Mesendoderm (in vitro differentiated cells): ENCODE data around the gene EMSY.

ENCODE experiments used
- DNase-seq: peaks from one replicate; pipeline ENCODE4 v3.0.0; 2013
- H2AK5ac ChIP-seq: 2 replicates; pipeline ENCODE4 v1.6.1; 2013; ENCODE audit warnings: low read length, inconsistent platforms
- H2BK120ac ChIP-seq: 2 replicates; pipeline ENCODE4 v1.6.1; 2013; ENCODE audit warnings: low read depth, mild to moderate bottlenecking, low read length, moderate library complexity, mixed read lengths
- H2BK15ac ChIP-seq: replicated peaks from 2 replicates; pipeline ENCODE4 v1.6.1; 2013; ENCODE audit warnings: low read depth, mild to moderate bottlenecking, moderate library complexity
- H2BK5ac ChIP-seq: 2 replicates; pipeline ENCODE4 v1.6.1; 2013; ENCODE audit warnings: low read length, inconsistent platforms
- H3K18ac ChIP-seq: 2 replicates; pipeline ENCODE4 v1.6.1; 2013; ENCODE audit warnings: mild to moderate bottlenecking, low read length, mixed read lengths
- H3K23ac ChIP-seq: one replicate; pipeline ENCODE4 v1.6.1; 2013; ENCODE audit warnings: low read length
- H3K27ac ChIP-seq: 2 replicates; pipeline ENCODE4 v1.5.1; 2013; ENCODE audit warnings: low read depth, mild to moderate bottlenecking, inconsistent platforms, low read length, moderate library complexity
- H3K27me3 ChIP-seq: 2 replicates; pipeline ENCODE4 v1.6.1; 2013; ENCODE audit warnings: low read length, control low read depth, mild to moderate bottlenecking, inconsistent platforms; ENCODE audit not compliant: insufficient read depth, poor library complexity
- H3K36me3 ChIP-seq: 2 replicates; pipeline ENCODE4 v1.6.1; 2013; ENCODE audit warnings: low read length, inconsistent platforms; ENCODE audit not compliant: control insufficient read depth, insufficient read depth
- H3K4ac ChIP-seq: one replicate; pipeline ENCODE4 v1.6.1; 2013; ENCODE audit warnings: low read depth, mild to moderate bottlenecking, low read length, moderate library complexity
- H3K4me1 ChIP-seq: 2 replicates; pipeline ENCODE4 v1.6.1; 2013; ENCODE audit warnings: low read depth, low read length, inconsistent platforms; ENCODE audit not compliant: control insufficient read depth
- H3K4me2 ChIP-seq: 2 replicates; pipeline ENCODE4 v1.6.1; 2013; ENCODE audit warnings: low read length
- H3K4me3 ChIP-seq: 2 replicates; pipeline ENCODE4 v1.5.1; 2013; ENCODE audit warnings: mild to moderate bottlenecking, low read length
- H3K56ac ChIP-seq: one replicate; pipeline ENCODE4 v1.6.1; 2013; ENCODE audit warnings: low read length
- H3K79me1 ChIP-seq: 2 replicates; pipeline ENCODE4 v1.6.1; 2013; ENCODE audit warnings: low read length, inconsistent platforms
- H3K79me2 ChIP-seq: 2 replicates; pipeline ENCODE4 v1.6.1; 2013; ENCODE audit warnings: mild to moderate bottlenecking, low read length; ENCODE audit not compliant: control insufficient read depth, insufficient read depth
- H3K9ac ChIP-seq: 2 replicates; pipeline ENCODE4 v1.6.1; 2013; ENCODE audit warnings: low read length, inconsistent platforms
- H4K5ac ChIP-seq: one replicate; pipeline ENCODE4 v1.6.1; 2013; ENCODE audit warnings: low read length
- H4K8ac ChIP-seq: one replicate; pipeline ENCODE4 v1.6.1; 2013; ENCODE audit warnings: low read depth, mild to moderate bottlenecking, control low read depth, low read length, moderate library complexity
- WGBS: extraction: QIAGEN DNeasy Blood & Tissue Kit; methylation state at CpG from one replicate; pipeline ENCODE4 v1.1.7; 2013; ENCODE audit warnings: low lambda C conversion rate, missing lambda C conversion rate; ENCODE audit not compliant: insufficient coverage; ENCODE audit errors: extremely low coverage; 5-methylcytosine and 5-hydroxymethylcytosine counted together

EMSY gene

DNA sequence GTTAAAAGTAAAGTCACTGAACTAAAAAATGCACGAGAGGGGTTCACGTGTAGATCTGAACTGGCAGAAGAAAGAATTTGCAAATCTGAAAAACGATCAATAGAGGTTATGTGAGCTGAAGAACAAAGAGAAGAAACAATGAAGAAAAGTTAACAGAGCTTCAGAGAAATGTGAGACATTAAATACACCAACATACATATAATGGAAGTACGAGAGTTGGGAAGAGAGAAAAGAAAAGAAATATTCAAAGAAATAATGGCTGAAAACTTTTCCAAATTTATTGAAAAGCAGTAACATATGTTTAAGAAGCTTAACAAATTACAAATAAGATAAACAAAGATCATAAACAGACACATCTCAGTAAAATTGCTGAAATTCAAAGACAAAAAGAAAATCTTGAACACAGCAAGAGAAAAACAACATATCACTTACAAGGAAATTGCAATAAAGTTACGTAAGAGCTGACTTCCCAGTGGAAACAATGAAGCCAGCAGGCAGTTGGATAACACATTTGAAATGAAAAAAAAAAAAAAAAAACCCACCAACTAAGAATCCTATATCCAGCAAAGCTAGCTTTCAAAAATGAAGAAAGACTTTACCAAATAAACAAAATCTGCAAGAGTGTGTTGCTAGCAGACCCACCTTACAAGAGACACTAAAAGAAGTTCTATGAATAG, 56.8 kb downstream of the EMSY start:
- no peak overlapping the region for H3K9ac ChIP-seq
- no peak overlapping the region for H3K18ac ChIP-seq
- H2AK5ac ChIP-seq = no peak overlapping the region
- WGBS = no CpG with 5 or more reads among the region's 5 CpGs
- no peak overlapping the region for H3K4ac ChIP-seq
- H2BK5ac ChIP-seq = no peak overlapping the region
- H3K4me3 ChIP-seq = no peak overlapping the region
- H3K23ac ChIP-seq = no peak overlapping the region
- H2BK15ac ChIP-seq = no peak overlapping the region
- H3K27me3 ChIP-seq = no peaks in the 10 kb centered on the region
- no peaks in the 10 kb centered on the region for H3K79me2 ChIP-seq
- no peak overlapping the region for H4K8ac ChIP-seq
- no peaks in the 10 kb centered on the region for H3K4me1 ChIP-seq
- no peaks in the 10 kb centered on the region for H3K79me1 ChIP-seq
- no peak overlapping the region for H3K27ac ChIP-seq
- no peak overlapping the region for H2BK120ac ChIP-seq
- no peak for DNase-seq
- H3K36me3 ChIP-seq = no peaks in the 10 kb centered on the region
- H3K56ac ChIP-seq = no peak overlapping the region
- H3K4me2 ChIP-seq = no peak overlapping the region
- no peak overlapping the region for H4K5ac ChIP-seq

DNA sequence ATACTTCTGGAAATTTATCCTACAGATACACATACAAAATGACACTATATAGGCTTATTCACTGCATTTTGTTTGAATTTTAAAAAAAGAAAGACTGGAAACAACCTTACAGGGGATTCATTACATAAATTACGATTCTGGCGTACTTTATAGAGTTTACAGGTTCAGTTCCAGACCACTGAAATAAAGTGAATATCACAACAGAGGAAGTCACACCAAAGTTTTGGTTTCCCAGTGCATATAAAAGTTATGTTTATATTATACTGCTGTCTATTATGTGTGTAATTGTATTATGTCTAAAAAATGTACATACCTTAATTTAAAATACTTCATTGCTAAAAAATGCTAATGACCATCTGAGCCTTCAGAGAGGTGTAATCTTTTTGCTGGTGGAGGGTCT, 62.0 kb downstream of the EMSY start:
- Histone ChIP-seq H2BK120ac (no peak overlapping the region), H3K56ac (no peak overlapping the region), H3K36me3 (no peaks in the 10 kb centered on the region), H3K4me1 (peaks cover 4% of the 10 kb centered on the region), H3K18ac (no peak overlapping the region), H3K27me3 (no peaks in the 10 kb centered on the region), H3K23ac (no peak overlapping the region), H2AK5ac (no peak overlapping the region), H3K27ac (no peak overlapping the region), H3K4me3 (no peak overlapping the region), H2BK5ac (no peak overlapping the region), H3K79me2 (no peaks in the 10 kb centered on the region), H3K9ac (no peak overlapping the region), H3K4ac (no peak overlapping the region), H3K4me2 (no peak overlapping the region), H2BK15ac (no peak overlapping the region), H3K79me1 (no peaks in the 10 kb centered on the region), H4K8ac (no peak overlapping the region), H4K5ac (no peak overlapping the region)
- DNase-seq = no peak
- no CpG with 5 or more reads among the region's 2 CpGs for WGBS

DNA sequence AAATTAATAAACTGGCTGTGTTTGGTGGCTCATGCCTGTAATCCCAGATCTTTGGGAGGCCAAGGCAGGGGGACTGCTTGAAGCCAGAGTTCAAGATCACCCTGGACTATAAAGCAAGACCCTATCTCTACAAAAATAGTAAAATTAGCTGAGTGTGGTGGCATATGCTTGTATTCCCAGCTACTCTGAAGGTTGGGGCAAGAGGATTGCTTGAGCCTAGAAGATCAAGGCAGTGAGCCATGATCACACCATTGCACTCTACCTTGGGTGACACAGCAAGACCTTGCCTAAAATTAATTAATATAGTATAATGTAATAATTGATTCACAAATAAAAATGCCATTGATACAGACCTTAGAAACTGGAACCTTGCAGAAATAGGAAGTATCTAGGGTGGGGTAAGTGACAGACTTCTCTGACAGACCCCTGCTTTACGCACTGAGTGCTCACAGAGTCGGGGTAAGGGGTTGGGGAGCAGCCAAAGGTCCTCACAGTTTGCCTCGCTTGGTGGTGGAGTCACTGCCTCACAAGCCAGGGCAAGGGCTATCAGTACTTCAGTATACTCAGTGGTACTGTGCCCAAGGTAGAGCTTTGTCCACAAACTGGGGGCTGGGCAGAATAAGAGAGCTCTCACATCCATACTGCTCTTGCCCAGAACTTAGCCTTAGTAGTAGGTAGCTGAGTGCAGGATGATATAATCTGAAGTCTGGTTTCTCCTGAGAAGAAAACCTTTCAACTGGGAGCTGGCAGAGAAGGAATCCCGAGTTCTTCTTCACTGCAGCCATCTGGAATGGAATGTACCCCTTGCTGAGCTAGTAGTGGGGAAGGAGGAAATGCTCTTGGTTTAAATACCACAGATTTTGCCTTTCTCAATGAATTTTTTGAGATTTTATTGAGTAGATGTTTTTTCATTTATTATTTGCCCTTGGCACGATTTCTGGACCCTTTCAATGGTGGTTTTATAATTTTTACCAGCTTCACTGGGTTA, 65.5 kb downstream of the EMSY start:
- H3K4ac ChIP-seq = no peak overlapping the region
- H3K36me3 ChIP-seq = no peaks in the 10 kb centered on the region
- H2BK5ac ChIP-seq = no peak overlapping the region
- peak overlapping the region; percentile 45 for H2BK120ac ChIP-seq
- H3K4me3 ChIP-seq = no peak overlapping the region
- H4K5ac ChIP-seq = no peak overlapping the region
- H3K18ac ChIP-seq = peak overlapping the region; percentile 21
- no peak overlapping the region for H3K4me2 ChIP-seq
- WGBS = no CpG with 5 or more reads among the region's 5 CpGs
- no peak overlapping the region for H2AK5ac ChIP-seq
- peaks cover 4% of the 10 kb centered on the region for H3K4me1 ChIP-seq
- H3K9ac ChIP-seq = peak overlapping the region; percentile 5
- no peaks in the 10 kb centered on the region for H3K79me1 ChIP-seq
- no peaks in the 10 kb centered on the region for H3K79me2 ChIP-seq
- H3K27ac ChIP-seq = peak overlapping the region; percentile 47
- peak; percentile 89 for DNase-seq
- peak overlapping the region; percentile 37 for H3K56ac ChIP-seq
- no peaks in the 10 kb centered on the region for H3K27me3 ChIP-seq
- H2BK15ac ChIP-seq = no peak overlapping the region
- H3K23ac ChIP-seq = no peak overlapping the region
- no peak overlapping the region for H4K8ac ChIP-seq

- H3K27me3 ChIP-seq = no peaks in the 10 kb centered on the region
- no peak overlapping the region for H4K5ac ChIP-seq
- H3K4me1 ChIP-seq = peaks cover 4% of the 10 kb centered on the region
- no peak overlapping the region for H3K56ac ChIP-seq
- H3K23ac ChIP-seq = no peak overlapping the region
- no peak overlapping the region for H3K9ac ChIP-seq
- H2BK120ac ChIP-seq = no peak overlapping the region
- no peak overlapping the region for H4K8ac ChIP-seq
- no peak overlapping the region for H2BK5ac ChIP-seq
- H3K79me1 ChIP-seq = no peaks in the 10 kb centered on the region
- no peaks in the 10 kb centered on the region for H3K79me2 ChIP-seq
- no peak overlapping the region for H3K4ac ChIP-seq
- no peak overlapping the region for H3K18ac ChIP-seq
- no peak overlapping the region for H3K27ac ChIP-seq
- DNase-seq = peak; percentile 49
- H3K4me2 ChIP-seq = no peak overlapping the region
- H3K36me3 ChIP-seq = no peaks in the 10 kb centered on the region
- H3K4me3 ChIP-seq = no peak overlapping the region
- no peak overlapping the region for H2AK5ac ChIP-seq
- WGBS = no CpG with 5 or more reads among the region's 1 CpG
- H2BK15ac ChIP-seq = no peak overlapping the region
Observed at GRCh38 chr11:76512851-76513653, 68.2 kb downstream of the EMSY start.

DNA sequence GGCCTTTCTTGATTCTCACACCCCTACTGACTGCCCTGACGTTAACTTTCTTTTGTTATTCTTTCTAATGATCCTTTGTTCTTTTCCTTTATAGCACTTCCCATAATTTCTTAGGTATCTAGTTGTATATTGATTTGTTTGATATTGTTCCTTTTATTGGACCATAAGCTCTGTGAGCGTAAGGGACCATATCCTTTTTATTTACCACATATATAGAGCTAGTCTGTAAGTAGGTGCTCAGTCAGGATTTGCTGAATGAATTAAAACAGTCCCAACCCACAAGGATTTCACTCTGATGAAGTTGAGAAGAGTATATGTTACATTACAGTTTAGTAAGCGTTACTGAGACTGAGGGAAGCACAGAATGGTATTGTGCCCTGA, 68.8 kb downstream of the EMSY start:
- Histone ChIP-seq H3K9ac (no peak overlapping the region), H3K4ac (no peak overlapping the region), H3K18ac (no peak overlapping the region)

More for the DNA sequence above, 68.8 kb downstream of the EMSY start:
- no peak for DNase-seq
- H2BK15ac ChIP-seq = no peak overlapping the region
- no peak overlapping the region for H3K27ac ChIP-seq
- WGBS = no CpG with 5 or more reads among the region's 3 CpGs
- H2BK120ac ChIP-seq = no peak overlapping the region
- H3K79me1 ChIP-seq = no peaks in the 10 kb centered on the region
- no peak overlapping the region for H3K4me3 ChIP-seq
- H3K4me2 ChIP-seq = no peak overlapping the region
- H2AK5ac ChIP-seq = no peak overlapping the region
- H3K23ac ChIP-seq = no peak overlapping the region
- no peaks in the 10 kb centered on the region for H3K36me3 ChIP-seq
- H3K79me2 ChIP-seq = no peaks in the 10 kb centered on the region
- H2BK5ac ChIP-seq = no peak overlapping the region
- no peaks in the 10 kb centered on the region for H3K27me3 ChIP-seq
- H4K8ac ChIP-seq = no peak overlapping the region
- H3K56ac ChIP-seq = no peak overlapping the region
- H3K4me1 ChIP-seq = peaks cover 4% of the 10 kb centered on the region
- H4K5ac ChIP-seq = no peak overlapping the region
